NT2/D1 (cell line): ENCODE data around the gene RNF14.

ENCODE experiments used
- SUZ12 ChIP-seq: IDR thresholded peaks from 2 replicates; pipeline ENCODE4 v1.6.1; 2011; ENCODE audit not compliant: insufficient read length, insufficient read depth; ENCODE audit errors: extremely low read depth
- ZNF274 ChIP-seq: IDR thresholded peaks from 2 replicates; pipeline ENCODE4 v1.6.1; 2011; ENCODE audit warnings: mild to moderate bottlenecking, low read depth, low read length

- TF ChIP-seq ZNF274 (no peak), SUZ12 (no peak)
Measured at GRCh38 chr5:142020122-142020659, 51.3 kb downstream of the RNF14 start.
